GM19395 (cell line): ENCODE results near the gene SLC8B1.

Experiments
- ATAC-seq: cut with Tn5 transposase; IDR thresholded peaks from one replicate; pipeline ENCODE4 v1.9.1; 2021; ENCODE audit warnings: mild to moderate bottlenecking, moderate library complexity; ENCODE audit not compliant: unreplicated experiment

The SLC8B1 gene

DNA sequence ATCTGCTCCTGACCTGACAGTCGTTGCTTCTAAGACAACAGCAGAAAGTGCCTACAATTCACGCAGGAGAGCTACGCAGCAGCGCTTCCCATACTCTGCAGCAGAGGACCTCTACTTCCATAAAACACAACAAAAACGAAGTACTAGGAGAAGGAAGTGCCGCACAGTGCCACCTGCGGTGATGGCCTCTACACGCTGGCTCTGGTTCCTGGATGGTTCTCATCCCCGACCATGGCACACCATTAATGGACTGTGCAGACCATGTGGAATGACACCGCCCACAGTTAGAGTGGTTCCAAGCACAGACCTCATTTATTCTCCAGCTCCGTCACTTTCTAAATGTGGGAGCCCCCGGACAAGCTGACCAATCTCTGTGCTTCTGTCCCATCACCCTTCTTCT is 85.4 kb downstream of the SLC8B1 start:
- no peak for ATAC-seq

DNA sequence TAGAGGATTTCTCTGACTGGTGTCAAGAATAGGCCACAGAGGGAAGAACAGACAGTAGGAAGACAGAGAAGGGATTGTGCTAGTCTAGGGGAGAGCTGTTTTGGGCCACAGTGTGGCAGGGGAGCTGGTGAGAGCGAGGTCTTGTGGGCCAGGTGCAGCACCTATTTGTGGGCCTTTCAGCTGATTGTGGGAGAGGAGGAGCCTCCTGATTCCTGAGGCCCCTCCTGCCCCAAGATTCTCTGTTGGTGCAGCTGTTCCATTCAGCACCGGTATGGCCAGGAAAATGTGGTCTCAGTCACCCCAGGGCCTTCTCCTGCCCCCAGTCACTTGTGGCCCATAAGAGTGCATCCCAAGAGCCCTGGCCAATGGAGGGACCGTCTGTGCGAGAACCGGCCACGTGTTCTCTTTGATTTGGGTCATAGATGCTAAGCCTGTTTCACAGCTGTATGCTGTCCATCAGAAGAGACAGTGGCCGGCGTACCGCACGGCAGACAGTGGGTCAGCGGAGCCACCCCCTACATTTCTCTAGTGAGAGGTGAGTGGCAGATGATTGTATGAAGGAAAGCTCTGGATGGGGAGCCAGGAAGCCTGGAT is 86.0 kb downstream of the SLC8B1 start:
- no peak for ATAC-seq
